ENCODE results near the gene TYW1B. TPM values are rescaled to one million over a fixed set of nuclear protein-coding genes. Genes with fewer than 3 reads are reported as not detected.
"Not testable (repeated sequence)": the region's sequence is repeated elsewhere in the genome, so short reads cannot be mapped to it uniquely, and the experiment has no call there.

TYW1B gene
- total RNA-seq, 2 donors from 2014 or later = 2.0 to 2.9 TPM

DNA sequence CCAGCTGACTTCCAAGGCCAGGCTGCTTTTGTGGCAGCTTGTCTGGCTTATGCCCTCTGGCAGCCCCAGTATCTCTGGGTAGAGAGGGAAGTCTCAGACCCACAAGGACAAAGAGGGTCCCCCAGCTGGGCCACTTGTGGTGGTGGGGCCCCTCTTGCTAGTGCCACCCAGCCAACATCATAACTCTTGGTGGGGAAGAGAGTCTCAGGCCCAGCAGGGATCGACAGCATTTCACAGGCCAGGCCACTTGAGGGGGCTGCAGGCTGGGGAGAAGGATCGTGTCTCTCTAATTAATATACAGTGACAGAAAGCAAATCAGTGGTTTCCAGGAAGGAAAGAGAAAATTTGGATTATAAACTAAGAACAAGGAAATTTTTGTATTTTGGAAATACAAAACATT is 76.0 kb downstream of the TYW1B start:
- Mint-ChIP-seq H3K9me3 (no peaks in the 10 kb centered on the region), H3K27ac (no peak overlapping the region), H3K27me3 (no peaks in the 10 kb centered on the region), H3K36me3 (ENCODE audit: low read depth) (peaks cover 5% of the 10 kb centered on the region), H3K4me1 (no peaks in the 10 kb centered on the region), H3K4me3 (no peak overlapping the region)
- ATAC-seq (replicated peaks) = no peak

DNA sequence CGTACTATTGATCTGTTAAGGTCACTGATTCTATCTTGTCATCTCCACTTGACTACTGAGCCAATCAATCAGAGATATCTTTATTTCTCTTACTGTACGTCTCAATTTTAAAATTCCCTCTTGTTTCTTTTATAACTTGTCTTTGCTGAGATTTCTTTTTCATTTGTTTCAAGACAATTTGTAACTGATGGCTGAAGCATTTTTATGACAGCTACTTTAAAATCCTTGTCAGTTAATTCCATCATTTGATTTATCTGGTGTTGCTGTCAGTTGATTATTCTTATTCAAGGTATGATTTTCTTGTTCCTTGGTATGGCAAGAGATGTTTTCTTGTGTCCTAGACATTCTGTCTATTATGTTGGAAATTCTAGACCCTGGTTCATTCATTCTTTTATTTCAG is 76.6 kb downstream of the TYW1B start:
- no peaks in the 10 kb centered on the region for H3K4me1 Mint-ChIP-seq
- H3K9me3 Mint-ChIP-seq = no peaks in the 10 kb centered on the region
- peaks cover 5% of the 10 kb centered on the region for H3K36me3 Mint-ChIP-seq (ENCODE audit: low read depth)
- H3K27ac Mint-ChIP-seq = no peak overlapping the region
- no peak for ATAC-seq (replicated peaks)
- H3K4me3 Mint-ChIP-seq = no peak overlapping the region
- H3K27me3 Mint-ChIP-seq = no peaks in the 10 kb centered on the region

DNA sequence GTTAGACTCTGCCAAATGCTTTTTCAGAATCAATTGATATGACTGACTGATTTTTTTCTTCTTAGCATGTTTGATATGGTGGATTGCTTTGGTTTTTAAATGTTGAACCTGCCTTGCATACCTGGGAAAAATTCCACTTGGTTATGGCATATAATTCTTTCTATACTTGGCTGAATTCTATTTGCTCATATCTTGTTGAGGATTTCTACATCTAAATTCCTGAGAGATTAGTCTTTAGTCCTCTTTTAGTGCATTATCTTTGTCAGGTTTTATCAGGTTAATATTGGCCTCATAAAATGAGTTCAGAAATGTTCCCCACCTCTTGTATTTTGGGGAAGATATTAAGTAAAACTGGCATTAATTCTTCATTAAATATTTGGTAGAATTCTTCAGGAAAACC is 79.4 kb downstream of the TYW1B start:
- H3K9me3 Mint-ChIP-seq; H3K36me3 Mint-ChIP-seq (ENCODE audit: low read depth); H3K27ac Mint-ChIP-seq; ATAC-seq (replicated peaks); H3K4me3 Mint-ChIP-seq; H3K27me3 Mint-ChIP-seq; H3K4me1 Mint-ChIP-seq: not testable (repeated sequence)

DNA sequence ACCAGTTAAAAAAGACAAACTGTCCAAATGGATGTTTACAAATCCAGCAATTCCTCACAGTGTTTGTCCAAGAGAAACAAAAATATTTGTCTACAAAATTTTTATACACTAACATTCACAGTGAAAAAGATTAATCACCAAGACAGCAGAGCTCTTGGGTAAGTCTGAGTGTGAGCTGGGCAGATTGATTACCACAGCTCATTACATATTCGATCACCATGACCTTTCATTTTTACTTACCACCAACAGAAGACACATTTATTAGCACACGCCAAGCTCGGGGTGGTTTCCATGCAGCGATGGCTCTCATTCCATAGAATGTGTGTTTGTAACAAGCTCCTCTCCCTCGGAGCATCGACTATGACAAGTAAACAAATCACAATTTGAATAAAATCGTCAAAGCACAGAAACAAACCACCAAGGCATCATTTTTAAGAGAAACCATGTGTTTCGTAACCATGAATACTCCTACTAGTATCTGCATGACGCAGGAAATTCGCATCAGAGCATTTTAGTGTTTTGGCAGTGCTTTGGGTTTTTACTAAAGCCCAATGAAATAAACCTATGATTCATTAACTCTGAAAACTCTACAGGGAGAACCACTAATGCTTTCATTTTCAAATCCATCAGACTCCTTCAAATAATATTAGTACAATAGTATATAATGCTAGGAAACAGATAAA is 83.6 kb downstream of the TYW1B start:
- not testable (repeated sequence) for H3K4me3 Mint-ChIP-seq; H3K9me3 Mint-ChIP-seq; H3K27ac Mint-ChIP-seq; ATAC-seq (replicated peaks); H3K27me3 Mint-ChIP-seq; H3K4me1 Mint-ChIP-seq
- H3K36me3 Mint-ChIP-seq (ENCODE audit: low read depth) = peaks cover 31% of the 10 kb centered on the region

DNA sequence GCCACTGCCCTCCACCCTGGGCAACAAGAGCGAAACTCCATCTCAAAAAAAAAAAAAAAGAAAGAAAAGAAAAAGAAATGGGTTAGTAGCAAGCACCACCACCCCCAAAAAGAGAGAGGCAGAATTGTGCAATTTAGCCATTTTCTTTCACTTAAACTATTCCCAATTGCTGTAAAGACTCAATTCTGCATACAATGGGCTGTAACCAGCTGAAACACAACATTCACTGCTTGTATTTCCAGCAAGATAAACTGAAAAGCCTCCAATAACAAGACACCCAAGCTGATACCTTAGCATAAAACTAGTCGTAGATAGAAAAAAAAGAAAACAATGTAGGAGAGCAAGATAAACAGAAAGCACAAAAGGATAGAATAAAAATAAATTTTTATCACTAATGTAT is 84.2 kb downstream of the TYW1B start:
- peaks cover 31% of the 10 kb centered on the region for H3K36me3 Mint-ChIP-seq (ENCODE audit: low read depth)
- ATAC-seq (replicated peaks); H3K27ac Mint-ChIP-seq; H3K27me3 Mint-ChIP-seq; H3K4me3 Mint-ChIP-seq; H3K4me1 Mint-ChIP-seq; H3K9me3 Mint-ChIP-seq: not testable (repeated sequence)

DNA sequence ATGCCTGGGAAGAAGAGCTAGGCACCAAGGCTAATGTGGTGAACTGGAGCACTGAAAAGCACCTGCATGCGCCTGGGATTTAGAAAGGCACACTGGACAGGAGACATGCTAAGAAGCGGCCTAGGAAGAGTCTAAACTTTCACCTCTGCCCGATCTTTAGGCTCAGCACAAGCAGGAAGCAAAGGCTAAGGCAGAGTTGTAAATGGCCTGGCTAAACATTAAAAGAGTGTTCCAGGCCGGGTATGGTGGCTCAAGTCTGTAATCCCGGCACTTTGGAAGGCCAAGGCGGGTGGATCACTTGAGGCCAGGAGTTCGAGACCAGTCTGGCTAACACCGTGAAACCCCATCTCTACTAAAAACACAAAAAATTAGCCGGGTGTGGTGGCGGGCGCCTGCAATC is 88.3 kb downstream of the TYW1B start:
- not testable (repeated sequence) for H3K27me3 Mint-ChIP-seq; H3K4me1 Mint-ChIP-seq; H3K27ac Mint-ChIP-seq; ATAC-seq (replicated peaks); H3K4me3 Mint-ChIP-seq; H3K9me3 Mint-ChIP-seq
- peaks cover 60% of the 10 kb centered on the region for H3K36me3 Mint-ChIP-seq (ENCODE audit: low read depth)

DNA sequence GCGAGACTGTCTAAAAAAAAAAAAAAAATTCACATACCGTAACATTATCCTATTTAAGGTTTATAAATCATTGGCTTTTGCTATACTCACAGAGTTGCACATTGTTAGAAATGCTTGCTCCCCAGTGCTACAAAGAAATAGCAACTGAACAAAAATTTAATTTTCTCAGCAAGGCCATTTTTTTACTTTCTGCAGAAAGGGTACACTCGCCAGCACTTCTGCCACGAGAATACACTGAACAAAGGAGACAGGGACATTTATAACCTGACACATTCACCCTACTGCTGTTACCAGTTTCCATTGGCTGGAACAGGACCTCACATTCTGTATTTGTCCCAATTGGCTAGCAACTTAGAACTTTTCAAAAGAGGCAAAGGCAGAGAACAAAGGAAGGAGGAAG is 92.1 kb downstream of the TYW1B start:
- peaks cover 68% of the 10 kb centered on the region for H3K36me3 Mint-ChIP-seq (ENCODE audit: low read depth)
- H3K27me3 Mint-ChIP-seq; H3K9me3 Mint-ChIP-seq; ATAC-seq (replicated peaks); H3K4me3 Mint-ChIP-seq; H3K27ac Mint-ChIP-seq; H3K4me1 Mint-ChIP-seq: not testable (repeated sequence)

DNA sequence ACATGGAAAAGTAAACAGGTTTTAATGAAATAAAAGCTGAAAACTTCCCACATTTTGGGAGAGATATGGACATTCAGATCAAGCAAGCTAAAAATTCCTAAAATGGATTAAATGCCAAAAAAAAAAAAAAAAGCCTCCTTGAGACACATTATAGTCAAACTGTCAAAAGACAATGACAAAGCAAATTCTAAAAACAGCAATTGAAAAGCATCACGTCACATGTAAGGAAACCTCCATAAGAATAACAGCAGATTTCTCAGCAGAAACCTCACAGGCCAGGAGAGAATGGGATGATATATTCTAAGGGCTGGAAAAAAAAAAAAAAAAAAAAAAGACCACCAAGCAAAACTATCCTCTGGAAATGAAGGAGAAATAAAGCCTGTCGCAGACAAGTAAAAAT is 97.2 kb downstream of the TYW1B start:
- not testable (repeated sequence) for H3K27me3 Mint-ChIP-seq; H3K4me1 Mint-ChIP-seq; H3K4me3 Mint-ChIP-seq; H3K27ac Mint-ChIP-seq; ATAC-seq (replicated peaks)
- Mint-ChIP-seq H3K9me3 (peaks cover 13% of the 10 kb centered on the region), H3K36me3 (ENCODE audit: low read depth) (peaks cover 82% of the 10 kb centered on the region)

DNA sequence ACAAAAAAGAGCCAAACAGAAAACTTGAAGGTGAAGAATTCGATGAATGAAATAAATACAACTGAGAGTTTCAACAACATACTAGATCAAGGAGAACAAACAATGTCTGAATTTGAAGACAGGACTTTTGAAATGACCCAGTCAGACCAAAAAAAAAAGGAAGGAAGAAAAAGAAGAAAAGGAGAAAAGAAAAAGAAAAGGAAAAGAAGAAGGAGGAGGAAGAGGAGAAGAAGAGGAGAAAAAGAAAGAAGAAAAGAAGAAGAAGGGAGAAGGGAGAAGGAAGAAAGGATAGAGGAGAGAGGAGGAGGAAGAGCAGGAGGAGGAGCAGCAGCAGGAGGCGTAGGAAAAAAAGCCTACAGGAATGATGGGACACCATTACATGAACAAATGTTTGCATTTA is 97.6 kb downstream of the TYW1B start:
- H3K4me1 Mint-ChIP-seq; H3K4me3 Mint-ChIP-seq; H3K27ac Mint-ChIP-seq; H3K27me3 Mint-ChIP-seq; ATAC-seq (replicated peaks): not testable (repeated sequence)
- Mint-ChIP-seq H3K9me3 (peaks cover 13% of the 10 kb centered on the region), H3K36me3 (ENCODE audit: low read depth) (peaks cover 81% of the 10 kb centered on the region)

DNA sequence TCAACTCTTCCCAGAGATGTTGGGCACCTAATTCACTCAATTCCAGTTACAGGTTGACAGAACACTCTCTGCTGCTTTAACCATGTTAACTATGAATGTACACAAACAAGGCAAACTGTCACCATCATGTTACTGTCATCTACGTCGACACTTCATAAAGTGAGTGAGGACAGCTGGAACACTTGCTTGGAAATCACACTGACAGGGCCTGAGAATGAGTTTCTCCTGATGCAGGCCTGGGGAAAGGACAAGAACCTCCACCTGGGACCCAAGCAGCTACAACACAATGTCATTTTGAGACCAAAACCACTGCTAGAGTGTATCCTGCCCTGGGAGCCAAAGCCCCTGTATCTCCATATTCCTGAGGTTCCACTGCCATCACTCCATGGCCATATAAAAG is 98.9 kb downstream of the TYW1B start:
- not testable (repeated sequence) for ATAC-seq (replicated peaks); H3K4me1 Mint-ChIP-seq; H3K27me3 Mint-ChIP-seq; H3K9me3 Mint-ChIP-seq; H3K4me3 Mint-ChIP-seq; H3K27ac Mint-ChIP-seq
- H3K36me3 Mint-ChIP-seq (ENCODE audit: low read depth) = peaks cover 69% of the 10 kb centered on the region

DNA sequence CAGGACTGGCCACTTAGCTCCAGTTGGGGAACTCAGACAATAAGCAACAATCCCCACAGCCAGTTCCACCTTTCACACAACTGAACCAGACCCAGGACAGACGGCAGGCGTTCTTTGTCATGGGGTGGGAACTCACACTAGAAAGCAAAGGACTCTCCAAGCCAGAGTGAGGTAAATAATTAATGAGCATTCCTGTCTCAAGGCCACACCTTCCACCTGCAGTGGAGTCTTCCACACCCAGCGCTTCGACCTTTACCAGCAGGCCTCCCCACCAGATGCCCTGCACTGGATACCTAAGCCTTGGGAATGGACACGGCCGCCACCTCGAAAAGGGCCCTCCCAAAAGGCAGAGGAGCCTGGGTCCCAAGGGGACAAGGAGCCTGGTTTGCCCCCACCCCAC is 105.3 kb downstream of the TYW1B start:
- not testable (repeated sequence) for ATAC-seq (replicated peaks); H3K27me3 Mint-ChIP-seq

DNA sequence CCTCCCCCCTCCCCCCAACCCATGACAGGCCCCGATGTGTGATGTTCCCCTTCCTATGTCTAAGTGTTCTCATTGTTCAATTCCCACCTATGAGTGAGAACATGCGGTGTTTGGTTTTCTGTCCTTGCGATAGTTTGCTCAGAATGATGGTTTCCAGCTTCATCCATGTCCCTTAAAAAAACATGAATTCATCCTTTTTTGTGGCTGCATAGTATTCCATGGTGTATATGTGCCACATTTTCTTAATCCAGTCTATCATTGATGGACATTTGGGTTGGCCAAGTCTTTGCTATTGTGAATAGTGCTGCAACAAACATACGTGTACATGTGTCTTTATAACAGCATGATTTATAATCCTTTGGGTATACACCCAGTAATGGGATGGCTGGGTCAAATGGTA is 107.1 kb downstream of the TYW1B start:
- not testable (repeated sequence) for H3K4me1 Mint-ChIP-seq; H3K4me3 Mint-ChIP-seq; H3K27me3 Mint-ChIP-seq; H3K9me3 Mint-ChIP-seq; H3K27ac Mint-ChIP-seq; ATAC-seq (replicated peaks)
- peaks cover 31% of the 10 kb centered on the region for H3K36me3 Mint-ChIP-seq (ENCODE audit: low read depth)

More for the DNA sequence above, 105.3 kb downstream of the TYW1B start:
- peaks cover 40% of the 10 kb centered on the region for H3K36me3 Mint-ChIP-seq (ENCODE audit: low read depth)
- not testable (repeated sequence) for H3K9me3 Mint-ChIP-seq, H3K4me1 Mint-ChIP-seq, H3K27ac Mint-ChIP-seq, H3K4me3 Mint-ChIP-seq

DNA sequence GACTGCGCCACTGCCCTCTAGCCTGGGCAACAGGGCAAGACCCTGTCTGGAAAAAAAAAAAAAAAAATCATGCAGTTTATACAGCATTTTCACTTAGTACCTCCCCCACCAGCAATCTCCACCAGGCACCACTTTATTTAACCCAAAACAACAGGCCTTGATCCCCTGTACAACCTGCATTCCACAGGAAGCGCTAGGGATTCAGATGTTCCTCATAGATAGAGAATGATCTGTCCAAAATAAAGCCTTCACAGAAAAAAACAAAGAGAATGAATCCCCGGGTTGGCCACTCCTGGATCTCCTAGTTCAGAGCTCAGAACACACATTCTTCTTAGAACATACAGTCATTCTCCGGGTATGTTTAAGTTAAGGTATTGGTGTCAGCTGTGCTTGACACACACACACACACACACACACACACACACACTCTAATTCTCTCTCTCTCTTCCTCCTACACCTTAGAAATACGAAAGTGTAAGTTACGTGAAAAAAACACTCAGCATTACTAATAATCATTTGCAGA is 110.7 kb downstream of the TYW1B start:
- not testable (repeated sequence) for H3K27ac Mint-ChIP-seq; H3K4me1 Mint-ChIP-seq; H3K9me3 Mint-ChIP-seq; ATAC-seq (replicated peaks); H3K27me3 Mint-ChIP-seq; H3K4me3 Mint-ChIP-seq
- peaks cover 41% of the 10 kb centered on the region for H3K36me3 Mint-ChIP-seq (ENCODE audit: low read depth)

DNA sequence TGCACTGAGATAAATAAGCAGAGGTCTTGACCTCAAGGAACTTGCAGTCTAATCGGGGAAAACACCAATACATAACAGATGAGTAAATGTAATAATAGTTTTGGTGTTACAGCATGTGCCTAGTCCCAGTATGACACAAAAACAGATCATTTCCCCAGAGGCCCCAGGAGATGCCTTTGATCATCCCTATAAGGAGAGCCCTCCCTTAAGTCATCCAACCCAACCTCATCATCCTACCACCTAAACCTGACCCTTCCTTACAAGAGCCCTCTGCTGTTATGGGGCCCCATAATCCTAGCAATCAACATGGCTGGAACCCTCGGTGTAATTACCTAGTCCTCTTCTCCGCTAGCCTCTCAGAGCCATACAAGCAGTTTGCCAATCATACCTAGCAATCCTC is 116.1 kb downstream of the TYW1B start:
- H3K36me3 Mint-ChIP-seq (ENCODE audit: low read depth) = peaks cover 56% of the 10 kb centered on the region
- not testable (repeated sequence) for H3K4me3 Mint-ChIP-seq, H3K4me1 Mint-ChIP-seq, H3K27ac Mint-ChIP-seq, H3K9me3 Mint-ChIP-seq, H3K27me3 Mint-ChIP-seq
- ATAC-seq (replicated peaks) = peak; percentile 69

DNA sequence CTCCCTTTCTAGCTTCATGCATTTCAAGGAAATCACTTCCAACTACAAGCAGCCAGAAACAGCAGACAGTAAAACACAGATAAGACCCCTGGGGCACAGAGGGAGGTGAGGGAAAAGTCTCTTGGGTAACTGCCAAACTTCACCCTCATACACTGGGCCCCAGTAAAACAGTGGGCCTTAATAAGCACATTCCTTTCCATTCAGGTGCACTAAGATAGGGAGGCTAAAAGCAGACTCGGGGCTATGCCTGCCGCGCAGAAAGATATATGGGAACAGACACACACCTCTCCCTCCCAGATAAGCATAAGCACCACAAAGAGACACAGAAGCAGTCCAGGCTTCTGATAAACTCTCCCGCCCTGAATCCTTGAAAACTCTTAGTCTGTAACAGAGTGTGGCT is 117.0 kb downstream of the TYW1B start:
- ATAC-seq (replicated peaks) = no peak
- Mint-ChIP-seq H3K27ac (no peak overlapping the region), H3K4me1 (peaks cover 3% of the 10 kb centered on the region), H3K4me3 (no peak overlapping the region), H3K27me3 (no peaks in the 10 kb centered on the region), H3K9me3 (no peaks in the 10 kb centered on the region), H3K36me3 (ENCODE audit: low read depth) (peaks cover 56% of the 10 kb centered on the region)

DNA sequence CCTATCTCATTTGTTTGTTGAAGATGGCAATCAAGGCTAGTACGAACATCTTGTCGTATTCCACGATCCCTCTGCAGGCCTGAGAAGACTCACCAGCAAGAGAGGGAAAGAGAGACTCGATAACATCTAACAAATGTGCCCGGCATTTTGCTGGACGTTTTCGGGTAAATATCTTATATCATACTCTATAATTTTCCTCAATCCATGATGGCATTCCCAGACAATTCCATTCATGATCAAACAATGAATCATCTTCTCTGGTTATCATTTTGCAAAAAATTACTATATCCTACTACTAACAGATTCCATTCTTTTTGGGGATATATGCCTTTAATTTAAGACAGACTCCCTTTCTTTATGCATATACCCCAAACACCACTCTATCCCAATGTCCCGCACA is 118.1 kb downstream of the TYW1B start:
- H3K36me3 Mint-ChIP-seq (ENCODE audit: low read depth) = peaks cover 61% of the 10 kb centered on the region
- H3K27me3 Mint-ChIP-seq = no peaks in the 10 kb centered on the region
- no peak for ATAC-seq (replicated peaks)
- H3K27ac Mint-ChIP-seq = no peak overlapping the region
- no peaks in the 10 kb centered on the region for H3K9me3 Mint-ChIP-seq
- H3K4me1 Mint-ChIP-seq = peaks cover 3% of the 10 kb centered on the region
- no peak overlapping the region for H3K4me3 Mint-ChIP-seq
